Activated CD4-positive, CD25-positive, alpha-beta regulatory T cell treated with anti-CD3 and anti-CD28 coated beads, Interleukin-2, amount 50 U/mL, for 24 hours (primary cell): ENCODE data around the gene LRCH2.
"Not testable (repeated sequence)": the region's sequence is repeated elsewhere in the genome, so short reads cannot be mapped to it uniquely, and the experiment has no call there.

Source experiments
- ATAC-seq, 2 donors: fragments of 150-1000 bp; cut with Tn5 transposase; one replicate each; pipeline ENCODE4 v1.10.0; 2021; ENCODE audit warnings: mild to moderate bottlenecking in 1 of 2, moderate library complexity in 1 of 2

Gene LRCH2

DNA sequence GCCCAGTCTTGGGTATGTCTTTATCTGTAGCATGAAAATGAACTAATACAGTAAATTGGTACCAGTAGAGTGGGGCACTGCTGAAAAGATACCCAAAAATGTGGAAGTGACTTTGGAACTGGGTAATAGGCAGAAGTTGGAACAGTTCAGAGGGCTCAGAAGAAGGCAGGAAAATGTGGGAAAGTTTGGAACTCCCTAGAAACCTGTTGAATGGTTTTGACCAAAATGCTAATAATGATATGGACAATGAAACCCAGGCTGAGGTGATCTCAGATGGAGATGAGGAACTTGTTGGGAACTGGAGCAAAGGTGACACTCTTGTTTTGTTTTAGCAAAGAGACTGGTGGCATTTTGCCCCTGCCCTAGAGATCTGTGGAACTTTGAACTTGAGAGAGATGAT lies 24.3 kb downstream of the LRCH2 start:
- ATAC-seq, result not testable (repeated sequence)

DNA sequence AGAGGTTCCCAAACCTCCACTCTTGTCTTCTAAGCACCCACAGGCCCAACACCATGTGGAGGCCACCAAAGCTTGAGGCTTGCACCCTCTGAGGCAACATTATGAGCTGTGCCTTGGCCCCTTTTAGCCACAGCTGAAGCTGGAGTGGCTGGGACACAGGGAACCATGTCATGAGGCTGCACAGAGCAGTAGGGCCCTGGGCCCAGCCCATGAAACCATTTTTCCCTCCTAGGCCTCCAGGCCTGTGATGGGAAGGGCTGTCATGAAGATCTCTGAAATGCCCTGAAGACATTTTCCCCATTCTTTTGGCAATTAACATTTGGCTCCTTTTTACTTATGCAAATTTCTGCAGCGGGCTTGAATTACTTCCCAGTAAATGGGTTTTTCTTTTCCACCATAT lies 29.9 kb downstream of the LRCH2 start:
- ATAC-seq, result no peak

DNA sequence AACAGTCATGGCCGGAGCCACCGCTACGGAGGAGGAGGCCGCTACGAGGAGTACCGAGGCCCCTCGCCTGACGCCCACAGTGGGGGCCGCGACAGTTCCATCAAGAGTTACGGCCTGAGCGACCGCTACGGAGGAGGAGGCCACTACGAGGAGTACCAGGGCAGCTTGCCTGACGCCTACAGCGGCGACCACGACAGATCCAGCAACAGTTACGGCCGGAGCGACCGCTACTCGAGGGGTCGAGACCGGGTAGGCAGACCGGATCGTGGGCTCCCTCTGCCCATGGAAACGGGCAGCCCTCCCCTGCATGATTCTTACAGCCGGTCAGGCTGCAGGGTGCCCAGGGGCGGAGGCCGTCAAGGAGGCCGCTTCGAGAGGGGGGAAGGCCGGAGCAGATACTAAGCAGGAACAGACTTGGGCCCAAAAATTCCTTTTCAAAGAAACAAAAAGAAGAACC lies 41.6 kb downstream of the LRCH2 start:
- ATAC-seq, result no peak

DNA sequence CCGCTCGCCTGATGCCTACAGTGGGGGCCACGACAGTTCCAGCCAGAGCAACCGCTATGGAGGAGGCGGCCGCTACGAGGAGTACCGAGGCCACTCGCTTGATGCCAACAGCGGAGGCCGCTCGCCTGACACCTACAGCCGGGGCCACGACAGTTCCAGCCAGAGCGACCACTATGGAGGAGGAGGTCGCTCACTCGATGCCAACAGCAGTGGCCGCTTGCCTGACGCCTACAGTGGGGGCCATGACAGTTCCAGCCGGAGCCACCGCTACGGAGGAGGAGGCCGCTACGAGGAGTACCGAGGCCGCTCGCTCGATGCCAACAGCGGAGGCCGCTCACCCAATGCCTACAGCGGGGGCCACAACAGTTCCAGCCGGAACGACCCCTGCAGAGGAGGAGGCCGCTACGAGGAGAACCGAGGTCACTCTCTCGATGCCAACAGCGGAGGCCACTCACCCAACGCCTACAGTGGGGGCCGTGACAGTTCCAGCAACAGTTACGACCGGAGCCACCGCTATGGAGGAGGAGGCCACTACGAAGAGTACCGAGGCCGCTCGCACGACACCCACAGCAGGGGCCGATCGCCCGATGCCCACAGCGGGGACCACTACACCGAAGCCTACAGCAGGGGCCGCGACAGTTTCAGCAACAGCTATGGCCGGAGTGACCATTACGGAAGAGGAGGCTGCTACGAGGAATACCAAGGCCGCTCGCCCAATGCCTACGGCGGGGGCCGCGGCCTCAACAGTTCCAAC lies 42.2 kb downstream of the LRCH2 start:
- ATAC-seq, result no peak

DNA sequence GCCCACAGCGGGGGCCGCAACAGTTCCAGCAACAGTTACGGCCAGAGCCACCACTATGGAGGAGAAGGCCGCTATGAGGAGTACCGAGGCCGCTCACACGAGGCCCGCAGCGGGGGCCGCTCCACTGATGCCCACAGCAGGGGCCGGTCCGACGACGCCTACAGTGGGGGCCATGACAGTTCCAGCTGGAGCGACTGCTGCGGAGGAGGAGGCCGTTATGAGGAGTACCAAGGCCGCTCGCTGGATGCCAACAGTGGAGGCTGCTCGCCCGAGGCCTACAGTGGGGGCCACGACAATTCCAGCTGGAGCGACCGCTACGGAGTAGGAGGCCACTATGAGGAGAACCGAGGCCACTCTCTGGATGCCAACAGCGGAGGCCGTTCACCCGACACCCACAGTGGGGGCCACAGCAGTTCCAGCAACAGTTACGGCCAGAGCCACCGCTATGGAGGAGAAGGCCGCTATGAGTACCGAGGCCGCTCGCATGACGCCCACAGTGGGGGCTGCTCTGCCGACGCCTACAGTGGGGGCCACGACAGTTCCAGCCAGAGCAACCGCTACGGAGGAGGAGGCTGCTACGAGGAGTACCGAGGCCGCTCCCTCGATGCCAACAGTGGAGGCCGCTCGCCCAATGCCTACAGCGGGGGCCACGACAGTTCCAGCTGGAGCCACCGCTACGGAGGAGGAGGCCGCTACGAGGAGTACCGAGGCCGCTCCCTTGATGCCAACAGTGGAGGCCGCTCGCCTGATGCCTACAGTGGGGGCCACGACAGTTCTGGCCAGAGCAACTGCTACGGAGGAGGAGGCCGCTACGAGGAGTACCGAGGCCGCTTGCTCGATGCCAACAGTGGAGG lies 43.0 kb downstream of the LRCH2 start:
- ATAC-seq, result no peak

DNA sequence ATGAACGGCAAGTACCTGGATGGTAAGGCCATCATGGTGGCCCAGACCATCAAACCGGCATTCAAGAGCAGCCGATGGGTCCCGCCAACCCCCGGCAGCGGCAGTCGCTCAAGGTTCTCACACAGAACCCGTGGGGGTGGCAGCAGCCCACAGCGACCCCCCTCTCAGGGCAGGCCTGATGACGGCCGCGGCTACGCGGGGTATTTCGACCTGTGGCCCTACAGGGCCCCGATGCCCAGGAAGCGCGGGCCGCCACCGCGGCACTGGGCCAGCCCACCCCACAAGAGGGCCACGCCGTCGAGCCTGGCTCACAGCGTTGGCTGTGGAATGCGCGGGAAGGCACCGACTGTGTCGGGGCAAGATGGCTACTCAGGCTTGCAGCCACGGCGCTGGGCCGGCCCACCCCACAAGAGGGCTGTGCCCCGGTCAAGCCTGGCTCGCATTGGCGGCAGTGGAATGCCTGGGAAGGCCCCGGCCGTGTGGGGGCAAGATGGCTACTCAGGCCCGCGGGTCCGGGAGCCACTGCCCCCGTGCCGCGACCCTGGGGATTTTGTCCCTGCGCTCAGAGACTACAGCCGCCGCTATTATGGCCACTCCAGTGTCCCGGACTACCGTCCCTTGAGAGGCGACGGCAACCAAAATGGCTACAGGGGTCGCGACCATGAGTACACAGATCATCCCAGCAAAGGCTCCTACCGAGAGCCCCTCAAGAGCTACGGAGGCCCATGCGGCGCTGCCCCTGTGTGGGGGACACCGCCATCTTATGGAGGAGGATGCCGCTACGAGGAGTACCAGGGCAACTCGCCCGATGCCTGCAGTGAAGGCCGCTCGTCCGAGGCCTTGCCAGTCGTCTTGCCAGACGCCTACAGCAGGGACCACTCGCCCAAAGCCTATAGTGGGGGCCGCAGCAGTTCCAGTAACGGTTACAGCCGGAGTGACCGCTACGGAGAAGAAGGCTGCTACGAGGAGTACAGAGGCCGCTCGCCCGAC lies 44.0 kb downstream of the LRCH2 start:
- ATAC-seq, result no peak

DNA sequence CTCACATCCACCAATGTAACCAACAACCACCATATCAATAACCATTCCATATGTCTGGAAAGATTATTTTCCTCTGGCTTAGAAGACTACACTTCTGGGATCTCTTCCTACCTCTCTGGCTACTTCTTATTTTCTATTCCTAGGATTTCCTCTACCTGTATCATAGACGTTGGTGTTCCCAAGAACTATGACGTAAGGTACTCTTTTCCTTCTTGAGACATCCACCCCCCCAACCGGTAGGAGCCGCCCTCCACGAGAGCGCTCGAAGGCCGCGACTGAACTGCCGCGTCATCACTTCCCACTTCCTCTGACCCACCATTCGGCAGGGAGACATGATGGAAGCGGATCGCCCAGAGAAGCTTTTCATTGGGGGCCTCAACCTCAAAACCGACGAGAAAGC lies 44.8 kb downstream of the LRCH2 start, which contains the start of gene RBMXL3:
RBMXL3 (plus strand) TSS at position 301 of the 400 bp plus-strand sequence; CDS start at position 333, 32 bp downstream.
- no peak for ATAC-seq

DNA sequence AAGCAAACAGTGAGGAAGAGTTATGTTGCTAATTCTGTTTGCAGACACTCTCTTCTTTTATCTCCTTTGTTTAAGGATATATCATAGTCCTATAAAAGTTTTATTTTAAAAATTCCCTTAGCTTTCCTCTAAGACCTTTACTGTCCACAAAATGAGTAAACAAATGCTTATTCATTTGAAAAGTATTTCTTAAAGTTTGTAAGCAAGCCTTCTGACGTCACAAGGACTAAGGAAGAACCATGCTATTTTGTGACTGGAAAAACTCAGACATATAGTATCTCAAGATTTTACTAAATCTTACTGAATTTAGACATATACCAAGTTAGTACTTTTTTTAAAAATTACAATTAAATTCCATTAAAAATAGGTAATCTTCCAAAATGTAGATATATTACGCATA lies 49.9 kb downstream of the LRCH2 start:
- ATAC-seq, result no peak

DNA sequence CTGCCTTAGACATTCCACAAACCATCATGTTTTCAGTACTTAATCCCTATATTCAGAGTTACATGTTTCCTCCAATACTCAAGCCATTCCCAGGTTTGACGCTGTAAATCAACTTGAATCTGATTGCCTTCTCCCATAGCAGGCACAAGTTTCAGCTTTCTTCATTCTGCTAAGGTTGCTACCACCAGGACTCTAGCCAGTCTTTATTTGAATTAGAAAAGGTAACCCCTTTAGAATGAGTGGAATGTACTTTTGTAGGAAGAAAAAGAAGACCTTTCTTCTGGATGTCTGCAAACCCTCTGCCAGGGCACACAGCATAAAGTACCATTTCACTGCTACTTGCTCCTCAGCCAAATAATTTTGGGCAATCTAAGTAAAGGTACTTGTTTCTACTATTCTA lies 55.4 kb downstream of the LRCH2 start:
- no peak for ATAC-seq

DNA sequence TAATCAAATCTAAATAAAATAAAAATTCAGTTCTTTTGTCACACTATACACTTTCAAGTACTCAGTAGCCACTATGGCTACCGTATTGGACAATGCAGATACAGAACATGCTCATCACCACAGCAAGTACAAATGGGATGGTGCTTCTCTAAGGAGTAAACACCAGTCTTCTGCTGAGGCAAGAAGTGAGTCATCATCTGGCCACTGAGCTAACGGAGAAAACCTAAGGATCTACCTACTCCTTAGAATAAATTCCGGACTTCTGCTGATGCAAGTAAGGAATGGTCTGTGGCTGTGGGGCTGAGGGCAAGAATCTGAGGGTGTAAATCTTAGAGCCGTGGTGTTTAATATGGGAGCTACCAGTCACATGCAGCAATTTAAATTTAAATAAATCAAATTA lies 56.0 kb downstream of the LRCH2 start:
- no peak for ATAC-seq

DNA sequence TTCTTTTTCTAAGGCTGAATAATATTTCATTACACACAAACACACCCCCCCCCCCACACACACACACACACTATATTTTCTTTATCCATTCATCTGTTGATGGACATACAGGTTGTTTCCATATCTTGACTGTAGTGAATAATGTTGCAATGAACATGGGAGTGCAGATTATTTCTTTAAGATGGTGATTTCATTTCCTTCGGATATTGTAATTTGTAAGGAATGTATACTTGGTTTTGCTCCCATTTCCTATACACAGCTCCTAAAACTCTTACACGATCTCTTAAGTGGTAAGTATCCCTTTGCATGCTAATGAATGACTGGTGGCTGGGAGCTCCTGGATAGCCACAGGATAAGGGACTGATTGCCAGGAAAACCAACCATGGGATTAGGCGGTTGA lies 59.3 kb downstream of the LRCH2 start:
- no peak for ATAC-seq

DNA sequence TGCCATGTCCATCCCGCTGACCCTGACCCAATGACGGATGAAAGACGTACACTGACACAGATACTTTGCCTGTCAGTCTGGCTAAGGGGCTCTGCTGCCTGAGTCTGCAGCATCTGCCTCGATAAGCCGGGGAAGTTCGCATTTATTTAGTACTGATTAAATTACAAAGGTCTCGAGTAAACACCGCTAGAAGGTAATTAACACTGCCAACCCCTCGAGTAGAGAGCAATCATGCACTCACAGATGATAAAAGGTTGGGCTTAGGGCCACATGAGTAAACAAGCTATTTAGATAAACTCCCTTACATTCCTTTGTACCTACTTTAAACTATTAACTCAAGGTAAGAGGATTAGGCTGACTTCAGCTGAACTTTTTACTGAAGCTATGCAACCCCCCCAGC lies 60.7 kb downstream of the LRCH2 start:
- no peak for ATAC-seq

DNA sequence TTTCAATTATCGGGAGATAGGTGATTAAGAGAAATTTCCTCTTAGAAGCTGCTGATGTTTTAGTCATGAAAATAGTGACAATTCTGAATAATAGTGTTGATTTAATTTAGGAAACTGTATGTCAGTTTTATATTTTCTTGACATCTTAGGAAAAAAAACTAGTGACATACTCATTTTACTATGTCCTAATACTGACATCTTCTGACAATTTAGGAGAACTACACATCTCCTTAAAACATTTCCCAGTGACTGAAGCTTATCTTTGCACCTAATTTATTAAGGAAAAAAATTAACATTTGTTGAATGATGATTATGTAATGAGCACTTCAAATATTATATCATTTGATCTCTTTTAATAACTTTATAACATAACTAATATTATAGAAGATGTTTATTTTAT lies 86.7 kb downstream of the LRCH2 start:
- no peak for ATAC-seq

DNA sequence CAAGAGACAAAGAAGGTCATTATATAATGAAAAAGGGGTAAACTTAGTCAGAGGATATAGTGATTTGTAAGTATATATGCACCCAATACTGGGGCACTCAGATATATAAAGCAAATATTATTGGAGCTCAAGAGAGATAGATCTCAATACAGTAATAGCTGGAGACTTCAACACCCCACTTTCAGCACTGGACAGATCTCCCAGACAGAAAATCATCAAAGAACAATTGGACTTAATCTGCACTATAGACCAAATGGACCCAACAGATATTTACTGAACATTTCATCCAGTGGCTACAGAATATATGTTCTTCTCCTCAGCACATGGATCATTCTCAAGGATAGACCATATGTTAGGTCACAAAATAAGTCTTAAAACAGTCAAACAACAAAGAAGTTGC lies 91.8 kb downstream of the LRCH2 start:
- ATAC-seq, result no peak

DNA sequence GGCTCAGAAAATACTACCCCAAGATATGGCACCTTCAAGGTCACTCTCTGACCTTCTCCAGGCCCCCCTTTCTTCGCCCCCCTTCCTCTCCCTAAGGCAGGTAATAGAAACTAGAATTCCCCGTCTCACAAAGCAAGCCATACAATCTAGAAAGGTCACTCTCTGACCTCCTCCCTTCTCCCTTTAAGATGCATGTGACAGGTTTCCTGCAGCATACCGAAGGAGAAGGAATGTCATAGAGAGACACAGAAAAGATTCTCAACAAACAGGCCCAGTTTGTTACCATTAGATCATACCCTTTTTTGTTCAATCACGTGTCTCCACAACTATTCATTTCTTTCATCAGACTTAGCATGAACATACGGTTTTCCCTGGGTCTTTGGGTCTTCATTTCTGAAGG lies 95.9 kb downstream of the LRCH2 start:
- ATAC-seq, result no peak

DNA sequence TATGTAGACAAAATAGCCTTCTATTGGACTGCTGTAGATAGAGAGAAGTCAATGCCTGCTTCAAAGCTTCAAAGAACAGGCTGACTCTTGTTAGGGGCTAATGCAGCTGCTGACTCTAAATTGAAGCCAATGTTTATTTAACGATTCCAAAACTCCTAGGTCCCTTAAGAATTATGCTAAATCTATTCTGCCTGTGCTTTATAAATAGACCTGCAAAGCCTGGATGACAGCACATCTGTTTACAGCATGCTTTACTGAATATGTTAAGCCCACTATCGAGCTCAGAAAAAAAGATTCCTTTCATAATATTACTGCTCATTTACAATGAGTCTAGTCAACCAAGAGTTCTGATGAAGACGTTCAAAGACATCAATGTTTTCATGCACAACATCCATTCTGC lies 99.5 kb downstream of the LRCH2 start:
- no peak for ATAC-seq

DNA sequence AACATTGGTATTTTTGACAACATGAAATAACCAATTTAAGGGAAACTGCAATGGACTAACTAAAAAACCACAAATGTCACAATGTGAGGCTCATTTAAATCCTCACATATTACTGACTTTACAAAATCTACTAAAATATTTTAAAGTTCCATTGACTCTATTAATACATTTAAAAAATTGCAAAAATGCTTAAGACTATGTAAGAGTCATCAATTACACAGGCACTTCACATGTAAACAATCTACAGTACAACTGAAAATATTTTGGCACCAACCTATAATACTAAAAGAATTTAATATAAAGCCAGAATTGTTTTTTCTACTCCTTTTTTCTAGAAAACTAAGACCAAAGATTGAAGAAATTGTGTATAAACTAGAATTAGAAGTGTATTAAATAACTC lies 121.5 kb downstream of the LRCH2 start:
- ATAC-seq, result no peak

DNA sequence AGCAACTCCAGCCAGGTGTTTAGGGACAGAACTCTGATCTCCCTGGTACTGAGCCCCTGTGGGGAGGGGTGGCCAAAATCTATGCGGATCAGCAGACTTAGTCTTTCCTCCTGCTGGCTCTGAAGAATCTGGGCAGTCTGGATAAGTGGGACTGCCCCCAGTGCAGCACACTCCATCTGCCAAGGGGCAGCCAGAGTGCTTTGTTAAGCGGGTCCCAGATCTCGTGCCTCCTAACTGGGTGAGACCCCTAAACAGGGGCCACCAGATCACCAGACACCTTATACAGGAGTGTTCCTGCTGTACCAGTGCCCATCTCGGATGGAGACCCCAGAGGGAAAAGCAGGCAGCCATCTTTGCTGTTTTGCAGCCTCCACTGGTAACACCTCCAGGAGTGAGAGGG lies 135.0 kb downstream of the LRCH2 start:
- no peak for ATAC-seq

DNA sequence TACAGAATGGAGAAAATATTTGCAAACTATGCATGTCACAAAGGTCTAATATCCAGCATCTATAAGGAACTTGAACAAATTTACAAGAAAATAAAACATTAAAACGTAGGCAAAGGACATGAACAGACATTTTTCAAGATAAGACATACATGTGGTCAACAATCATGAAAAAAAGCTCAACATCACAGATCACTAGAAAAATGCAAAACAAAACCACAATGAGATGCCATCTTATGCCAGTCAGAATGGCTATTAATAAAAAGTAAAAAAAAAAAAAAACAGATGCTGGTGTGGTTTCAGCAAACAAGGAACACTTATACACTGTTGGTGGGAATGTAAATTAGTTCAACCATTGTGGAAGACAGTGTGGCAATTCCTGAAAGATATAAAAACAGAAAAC lies 140.7 kb downstream of the LRCH2 start:
- no peak for ATAC-seq

DNA sequence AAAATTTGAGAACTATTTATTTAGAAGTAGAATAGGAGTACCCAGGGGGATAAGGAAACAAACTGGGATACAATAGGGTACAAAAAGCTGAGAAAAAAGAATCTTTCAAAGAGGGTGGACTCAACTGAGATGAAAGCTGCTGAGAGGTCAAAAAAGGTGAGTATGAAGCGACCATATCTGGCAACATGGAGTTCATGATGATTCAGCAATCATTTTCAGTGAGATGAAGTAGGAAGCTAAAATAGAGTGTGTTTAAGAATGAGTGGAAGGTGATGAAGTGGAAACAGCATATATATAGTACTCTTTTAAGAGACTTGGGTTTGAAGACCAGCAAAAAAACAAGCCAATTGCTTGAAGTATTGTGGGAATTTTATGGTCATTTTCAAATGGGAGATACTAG lies 144.5 kb downstream of the LRCH2 start:
- no peak for ATAC-seq

DNA sequence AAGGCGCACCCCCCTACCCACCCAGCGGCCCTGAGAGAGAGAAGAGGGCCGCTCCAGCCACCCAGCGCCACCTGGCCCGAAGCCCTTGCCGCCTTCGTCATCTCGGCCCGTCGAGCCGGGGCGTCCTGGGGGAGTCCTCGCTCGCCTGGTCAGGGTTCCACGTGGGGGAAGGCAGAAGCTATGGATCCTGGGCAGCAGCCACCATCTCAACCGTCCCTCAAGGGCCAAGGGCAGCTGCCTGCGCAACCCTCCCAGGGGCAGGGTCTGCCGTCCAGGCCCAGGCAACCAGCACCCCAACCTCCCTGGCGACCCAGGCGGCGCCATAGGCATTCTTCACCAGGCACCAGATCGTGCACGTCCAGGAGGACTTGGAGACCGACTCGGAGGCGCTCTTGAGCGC lies 165.0 kb downstream of the LRCH2 start:
- no peak for ATAC-seq

DNA sequence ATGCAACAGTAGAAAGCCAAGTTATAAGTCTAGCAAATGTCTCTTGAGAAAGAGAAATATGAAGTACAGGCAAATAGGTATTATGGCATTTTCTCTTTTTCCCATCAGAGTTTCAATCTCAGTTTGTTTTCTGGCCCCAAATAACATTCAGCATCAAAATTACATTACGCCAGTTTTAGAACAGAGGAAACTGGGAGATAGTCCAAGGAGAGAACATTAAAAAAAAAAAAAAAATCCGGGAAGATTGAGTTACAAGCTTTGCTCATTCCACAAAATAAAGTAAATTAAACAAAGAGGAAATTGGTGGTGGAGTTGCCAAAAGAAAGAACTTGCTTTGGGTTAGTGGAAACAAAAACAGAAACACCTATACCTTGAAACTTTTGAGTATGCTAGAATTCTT lies 166.1 kb downstream of the LRCH2 start:
- ATAC-seq, result no peak

DNA sequence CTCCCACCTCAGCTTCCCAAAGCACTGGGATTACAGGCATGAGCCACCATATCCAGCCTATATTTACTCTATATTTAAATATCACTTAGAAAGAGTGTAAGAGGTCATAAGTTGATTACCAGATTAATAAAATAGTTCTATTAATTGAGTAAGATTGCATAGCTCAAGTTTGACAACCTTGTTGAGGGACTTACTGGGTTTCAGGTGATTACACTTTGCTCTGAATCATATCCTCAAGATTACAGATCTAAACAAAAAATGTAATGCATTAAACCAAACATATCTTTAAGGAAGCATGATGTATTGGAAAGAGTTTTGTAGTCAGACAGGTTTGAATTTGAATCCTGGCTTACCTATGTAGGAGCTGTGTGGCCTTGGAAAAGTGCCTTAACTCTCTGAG lies 168.6 kb downstream of the LRCH2 start:
- no peak for ATAC-seq
